ENCODE results near the gene ORC6.

DNA sequence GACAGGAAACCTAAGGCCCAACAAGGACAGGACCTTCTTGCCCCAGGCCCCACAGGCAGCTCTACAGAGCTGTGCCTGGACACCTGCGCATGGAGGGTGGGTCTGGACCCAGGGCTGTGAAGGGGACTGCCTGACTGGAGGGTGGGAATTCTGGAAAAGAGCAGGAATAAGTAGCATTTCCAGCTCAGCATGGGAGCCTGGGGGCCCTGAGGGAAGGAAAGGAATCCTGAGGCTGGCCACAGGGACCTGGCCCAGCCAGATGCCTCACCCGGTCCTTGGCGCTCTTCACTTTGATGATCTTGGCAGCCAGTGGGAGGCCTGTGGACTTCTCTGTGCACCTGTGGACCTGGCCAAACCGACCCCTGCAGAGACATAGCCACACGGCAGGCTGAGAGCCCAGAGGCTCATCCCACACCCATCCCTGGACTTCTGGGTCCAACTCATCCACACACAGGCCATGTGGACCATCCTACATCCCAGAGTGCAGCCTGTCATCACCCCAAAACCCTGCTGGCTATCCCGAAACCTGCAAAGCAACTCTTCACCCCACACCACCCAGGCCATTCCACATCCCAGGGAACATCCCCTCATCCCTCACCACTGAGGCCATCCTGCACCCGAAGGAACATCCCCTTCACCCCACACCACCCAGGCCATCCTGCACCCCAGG lies 40.0 kb downstream of the ORC6 start:
- TF ChIP-seq, protein P1, sequence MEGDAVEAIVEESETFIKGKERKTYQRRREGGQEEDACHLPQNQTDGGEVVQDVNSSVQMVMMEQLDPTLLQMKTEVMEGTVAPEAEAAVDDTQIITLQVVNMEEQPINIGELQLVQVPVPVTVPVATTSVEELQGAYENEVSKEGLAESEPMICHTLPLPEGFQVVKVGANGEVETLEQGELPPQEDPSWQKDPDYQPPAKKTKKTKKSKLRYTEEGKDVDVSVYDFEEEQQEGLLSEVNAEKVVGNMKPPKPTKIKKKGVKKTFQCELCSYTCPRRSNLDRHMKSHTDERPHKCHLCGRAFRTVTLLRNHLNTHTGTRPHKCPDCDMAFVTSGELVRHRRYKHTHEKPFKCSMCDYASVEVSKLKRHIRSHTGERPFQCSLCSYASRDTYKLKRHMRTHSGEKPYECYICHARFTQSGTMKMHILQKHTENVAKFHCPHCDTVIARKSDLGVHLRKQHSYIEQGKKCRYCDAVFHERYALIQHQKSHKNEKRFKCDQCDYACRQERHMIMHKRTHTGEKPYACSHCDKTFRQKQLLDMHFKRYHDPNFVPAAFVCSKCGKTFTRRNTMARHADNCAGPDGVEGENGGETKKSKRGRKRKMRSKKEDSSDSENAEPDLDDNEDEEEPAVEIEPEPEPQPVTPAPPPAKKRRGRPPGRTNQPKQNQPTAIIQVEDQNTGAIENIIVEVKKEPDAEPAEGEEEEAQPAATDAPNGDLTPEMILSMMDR (IDR thresholded peaks at IDR 0.05; ENCODE audit: low read depth, low read length, poor library complexity, severe bottlenecking): no peak
- TF ChIP-seq EZH2phosphoT487 (IDR thresholded peaks at IDR 0.05; ENCODE audit: borderline replicate concordance, low read length): no peak
